Measurements from ENCODE around the gene ANKRD33.

- TF ChIP-seq CTCF (IDR thresholded peaks at IDR 0.05; ENCODE audit: insufficient read depth, low read depth, low read length) (no peak), EZH2 (IDR thresholded peaks at IDR 0.05; ENCODE audit: insufficient read depth, low read length) (no peak)
These were observed 36.8 kb downstream of the ANKRD33 start for GRCh38 chr12:51924551-51925319.

All from astrocyte (in vitro differentiated cells and primary cell).